ENCODE data around the gene LMF1. TPM values are rescaled to one million over a fixed set of nuclear protein-coding genes. Genes with fewer than 3 reads are reported as not detected.

LMF1 gene
- total RNA-seq, 1 donor from 2014 or later, result 36.1 TPM

DNA sequence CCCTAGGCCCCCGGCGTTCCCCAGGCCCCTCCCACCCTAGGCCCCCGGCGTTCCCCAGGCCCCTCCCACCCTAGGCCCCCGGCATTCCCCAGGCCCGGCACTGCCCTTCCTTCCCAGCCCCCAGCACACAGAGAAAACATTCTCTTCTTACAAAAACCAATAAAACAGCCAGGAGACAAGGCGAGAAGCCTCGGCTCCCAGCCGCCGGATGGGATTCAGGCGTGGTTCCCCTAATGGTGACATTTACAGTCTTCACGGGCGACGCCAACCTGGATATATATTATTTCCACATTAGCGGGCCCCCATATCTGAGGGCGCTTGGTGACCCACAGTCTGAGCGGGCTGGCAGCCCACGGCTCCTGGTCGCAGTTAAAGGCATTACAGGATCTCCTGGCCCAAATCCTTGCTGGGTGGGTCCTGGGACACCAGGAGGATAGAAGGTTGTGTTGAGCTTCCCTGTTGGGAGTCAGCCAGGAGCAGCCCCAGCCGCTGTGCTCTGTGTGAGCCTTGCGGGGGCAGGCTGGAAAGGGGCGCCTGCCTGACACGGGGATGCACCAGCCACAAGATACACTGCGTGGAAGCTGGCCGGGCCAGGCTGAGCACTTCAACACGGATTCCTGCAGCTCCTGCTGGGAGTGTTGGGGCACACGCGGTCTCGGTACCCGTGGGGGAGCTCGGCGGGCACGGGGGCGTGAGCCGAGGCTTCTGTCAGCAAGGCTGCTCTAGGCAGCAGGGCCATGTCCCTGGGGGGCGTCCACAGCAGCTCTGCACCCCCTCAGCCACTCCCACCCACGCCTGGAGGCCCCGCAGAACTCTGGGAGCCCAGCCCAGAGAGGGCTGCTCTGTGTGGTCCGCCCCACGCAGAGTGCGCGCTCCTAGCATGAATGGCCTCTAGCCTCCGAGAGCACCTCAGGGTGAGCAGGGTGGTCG is 83.7 kb downstream of the LMF1 start:
- no peak overlapping the region for H3K27ac Mint-ChIP-seq
- CTCF ChIA-PET, result no interaction called here
- intact Hi-C loops (cut with micrococcal nuclease), result no loop called here
- TF ChIP-seq, protein P1, sequence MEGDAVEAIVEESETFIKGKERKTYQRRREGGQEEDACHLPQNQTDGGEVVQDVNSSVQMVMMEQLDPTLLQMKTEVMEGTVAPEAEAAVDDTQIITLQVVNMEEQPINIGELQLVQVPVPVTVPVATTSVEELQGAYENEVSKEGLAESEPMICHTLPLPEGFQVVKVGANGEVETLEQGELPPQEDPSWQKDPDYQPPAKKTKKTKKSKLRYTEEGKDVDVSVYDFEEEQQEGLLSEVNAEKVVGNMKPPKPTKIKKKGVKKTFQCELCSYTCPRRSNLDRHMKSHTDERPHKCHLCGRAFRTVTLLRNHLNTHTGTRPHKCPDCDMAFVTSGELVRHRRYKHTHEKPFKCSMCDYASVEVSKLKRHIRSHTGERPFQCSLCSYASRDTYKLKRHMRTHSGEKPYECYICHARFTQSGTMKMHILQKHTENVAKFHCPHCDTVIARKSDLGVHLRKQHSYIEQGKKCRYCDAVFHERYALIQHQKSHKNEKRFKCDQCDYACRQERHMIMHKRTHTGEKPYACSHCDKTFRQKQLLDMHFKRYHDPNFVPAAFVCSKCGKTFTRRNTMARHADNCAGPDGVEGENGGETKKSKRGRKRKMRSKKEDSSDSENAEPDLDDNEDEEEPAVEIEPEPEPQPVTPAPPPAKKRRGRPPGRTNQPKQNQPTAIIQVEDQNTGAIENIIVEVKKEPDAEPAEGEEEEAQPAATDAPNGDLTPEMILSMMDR (IDR thresholded peaks at IDR 0.05), result no peak
- no peaks in the 10 kb centered on the region for H3K9me3 Mint-ChIP-seq
- H3K4me3 Mint-ChIP-seq, result no peak overlapping the region
- POLR2A ChIA-PET, result no interaction called here
- H3K27me3 Mint-ChIP-seq, result no peaks in the 10 kb centered on the region
- DNase-seq, result no peak
- H3K36me3 Mint-ChIP-seq (ENCODE audit: low read depth), result peaks cover 22% of the 10 kb centered on the region
- H3K4me1 Mint-ChIP-seq, result no peaks in the 10 kb centered on the region
- no peak for ATAC-seq (ENCODE audit: low read depth)

DNA sequence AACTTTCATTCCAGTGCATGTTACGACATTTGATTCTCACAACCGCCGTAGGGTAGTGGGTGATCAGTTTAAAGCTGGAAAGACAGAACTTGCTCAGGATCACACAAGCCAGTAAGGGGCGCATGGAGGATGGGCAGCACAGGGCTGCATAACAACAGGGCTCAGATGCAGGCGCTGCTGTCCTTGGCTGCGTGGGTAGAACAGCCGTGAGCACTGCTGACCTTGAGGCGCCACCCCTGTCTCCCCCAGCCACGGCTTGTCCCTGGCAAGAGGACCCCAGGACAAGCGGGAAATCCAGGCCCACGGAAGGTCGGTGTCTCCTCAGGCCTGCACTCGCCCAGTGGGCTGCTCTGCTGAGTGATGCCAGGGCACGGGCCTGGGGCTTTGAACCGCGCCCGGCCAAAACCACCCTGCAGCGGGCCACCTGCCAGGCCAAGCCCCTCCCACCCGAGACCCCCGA is 84.7 kb downstream of the LMF1 start:
- Mint-ChIP-seq H3K4me3 (no peak overlapping the region), H3K9me3 (no peaks in the 10 kb centered on the region), H3K27me3 (no peaks in the 10 kb centered on the region), H3K27ac (no peak overlapping the region), H3K36me3 (ENCODE audit: low read depth) (peaks cover 17% of the 10 kb centered on the region), H3K4me1 (no peaks in the 10 kb centered on the region)
- CTCF ChIA-PET, result no interaction called here
- DNase-seq (no peak), ATAC-seq (ENCODE audit: low read depth) (no peak)
- POLR2A ChIA-PET, result no interaction called here
- intact Hi-C loops (cut with micrococcal nuclease), result no loop called here
- TF ChIP-seq, protein P1 (IDR thresholded peaks at IDR 0.05), result no peak

DNA sequence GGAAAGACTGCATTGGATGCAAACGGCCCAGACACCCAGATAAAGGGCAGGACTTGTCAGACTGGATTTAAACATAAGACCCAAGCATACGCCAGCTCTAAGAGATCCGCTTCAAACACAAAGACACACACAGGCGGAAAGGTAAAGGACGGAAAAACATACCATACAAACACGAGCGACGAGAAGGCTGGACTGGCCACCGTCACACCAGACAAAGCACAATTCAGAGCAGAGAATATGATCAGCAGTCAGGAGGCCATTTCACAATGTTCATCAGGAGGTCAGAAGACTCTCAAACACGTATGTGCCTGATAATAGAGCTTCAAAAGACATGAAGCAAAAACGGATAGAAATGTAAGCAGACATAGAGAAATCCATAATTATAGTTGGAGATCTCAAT is 85.4 kb downstream of the LMF1 start:
- Mint-ChIP-seq H3K4me3 (no peak overlapping the region), H3K4me1 (no peaks in the 10 kb centered on the region), H3K27ac (no peak overlapping the region), H3K36me3 (ENCODE audit: low read depth) (peaks cover 17% of the 10 kb centered on the region), H3K27me3 (no peaks in the 10 kb centered on the region), H3K9me3 (no peaks in the 10 kb centered on the region)
- ATAC-seq (ENCODE audit: low read depth) (no peak), DNase-seq (no peak)
- TF ChIP-seq, protein P1 (IDR thresholded peaks at IDR 0.05), result no peak
- POLR2A ChIA-PET, result no interaction called here
- intact Hi-C loops (cut with micrococcal nuclease), result no loop called here
- CTCF ChIA-PET, result no interaction called here

DNA sequence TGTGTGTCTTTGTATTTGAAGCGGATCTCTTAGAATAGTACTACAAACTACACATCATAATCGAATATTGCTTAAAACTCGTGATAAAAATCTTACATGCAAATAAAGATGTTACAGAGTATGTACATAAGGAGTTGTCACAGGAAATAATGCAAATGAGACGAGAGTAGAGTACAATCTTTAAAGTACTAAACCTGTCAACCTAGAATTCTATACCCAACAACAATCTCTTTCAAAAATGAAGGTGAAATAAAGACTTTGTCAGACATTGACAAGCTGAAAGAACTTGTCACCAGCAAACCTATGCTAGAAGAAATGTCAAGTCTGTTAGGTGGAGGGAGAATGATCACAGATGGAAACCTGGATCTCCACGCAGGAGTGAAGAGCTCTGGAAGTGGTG is 86.6 kb downstream of the LMF1 start:
- intact Hi-C loops (cut with micrococcal nuclease), result no loop called here
- ATAC-seq (ENCODE audit: low read depth) (no peak), DNase-seq (no peak)
- peaks cover 15% of the 10 kb centered on the region for H3K36me3 Mint-ChIP-seq (ENCODE audit: low read depth)
- H3K27ac Mint-ChIP-seq, result no peak overlapping the region
- ChIA-PET POLR2A (no interaction called here), CTCF (no interaction called here)
- TF ChIP-seq, protein P1 (IDR thresholded peaks at IDR 0.05), result no peak
- H3K9me3 Mint-ChIP-seq, result no peaks in the 10 kb centered on the region
- H3K4me1 Mint-ChIP-seq, result no peaks in the 10 kb centered on the region
- no peaks in the 10 kb centered on the region for H3K27me3 Mint-ChIP-seq
- H3K4me3 Mint-ChIP-seq, result no peak overlapping the region

DNA sequence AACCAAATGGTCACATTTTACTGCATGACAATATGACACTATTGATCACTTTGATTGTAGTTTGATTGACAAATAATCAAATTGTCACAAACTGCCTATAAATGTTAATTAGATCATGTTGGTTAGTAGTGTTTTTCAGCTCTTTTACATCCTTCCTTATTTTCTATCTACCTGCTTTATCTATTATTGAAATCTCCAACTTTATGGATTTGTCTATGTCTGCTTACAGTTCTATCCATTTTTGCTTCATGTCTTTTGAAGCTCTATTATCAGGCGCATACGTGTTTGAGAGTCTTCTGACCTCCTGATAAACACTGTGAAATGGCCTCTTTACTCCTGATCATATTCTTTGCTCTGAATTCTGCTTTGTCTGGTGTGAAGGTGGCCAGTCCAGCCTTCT is 87.0 kb downstream of the LMF1 start:
- no peak for ATAC-seq (ENCODE audit: low read depth)
- no peaks in the 10 kb centered on the region for H3K27me3 Mint-ChIP-seq
- intact Hi-C loops (cut with micrococcal nuclease), result no loop called here
- ChIA-PET POLR2A (no interaction called here), CTCF (no interaction called here)
- H3K9me3 Mint-ChIP-seq, result no peaks in the 10 kb centered on the region
- TF ChIP-seq, protein P1 (IDR thresholded peaks at IDR 0.05), result no peak
- no peak for DNase-seq
- no peak overlapping the region for H3K4me3 Mint-ChIP-seq
- H3K36me3 Mint-ChIP-seq (ENCODE audit: low read depth), result peaks cover 11% of the 10 kb centered on the region
- no peaks in the 10 kb centered on the region for H3K4me1 Mint-ChIP-seq
- no peak overlapping the region for H3K27ac Mint-ChIP-seq
